NCI-H2029 (cell line): Measurements from ENCODE around the gene RAMP1.
"Not testable (repeated sequence)": the region's sequence is repeated elsewhere in the genome, so short reads cannot be mapped to it uniquely, and the experiment has no call there.

Experiments used
- DNase-seq: peaks from one replicate; lab custom pipeline; 2025; lab: John Stamatoyannopoulos, UW

RAMP1 gene

GRCh38 chr2:237951354-237951753, 91.9 kb downstream of the RAMP1 start:
- not testable (repeated sequence) for DNase-seq

- DNase-seq = no peak
Observed at GRCh38 chr2:237951878-237952277, 92.5 kb downstream of the RAMP1 start.

GRCh38 chr2:237952851-237953250, 93.4 kb downstream of the RAMP1 start:
- no peak for DNase-seq

GRCh38 chr2:237955640-237956401, 96.4 kb downstream of the RAMP1 start:
- no peak for DNase-seq

- DNase-seq = no peak
Observed at GRCh38 chr2:237956402-237956736, 96.9 kb downstream of the RAMP1 start.

GRCh38 chr2:237961637-237962036, 102.2 kb downstream of the RAMP1 start:
- no peak for DNase-seq
